ENCODE data around the gene LTO1.

The LTO1 gene, protein sequence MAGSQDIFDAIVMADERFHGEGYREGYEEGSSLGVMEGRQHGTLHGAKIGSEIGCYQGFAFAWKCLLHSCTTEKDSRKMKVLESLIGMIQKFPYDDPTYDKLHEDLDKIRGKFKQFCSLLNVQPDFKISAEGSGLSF

GRCh38 chr11:69674886-69675714, at the start of gene LTO1:
Gene LTO1 (minus strand): TSS chr11:69675353. CDS start chr11:69675239, 114 bp downstream.
- DNase-seq: peak; percentile 97

- no peak for DNase-seq
These were observed 46.6 kb upstream of the LTO1 start for GRCh38 chr11:69721745-69722144.

DNA sequence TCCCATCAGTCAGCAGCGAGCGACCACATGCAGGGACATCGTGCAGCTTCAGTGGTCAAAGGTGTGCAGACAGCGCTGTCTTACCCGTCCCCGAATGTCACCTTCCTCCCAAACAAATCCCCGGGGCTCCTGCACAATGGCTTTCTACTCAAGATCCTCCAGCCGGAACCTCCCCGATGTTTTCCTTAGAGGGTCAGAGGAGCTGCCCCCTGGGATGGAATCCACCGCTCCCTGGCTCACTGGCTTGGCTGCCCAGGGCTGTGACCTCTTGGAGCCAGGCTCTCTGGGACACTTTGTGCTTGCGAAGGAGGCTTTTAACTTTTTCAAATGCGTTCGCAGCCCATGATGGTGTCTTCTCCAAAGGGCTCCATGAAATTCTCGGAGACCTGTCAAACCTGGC, 46.0 kb upstream of the LTO1 start:
- no peak for DNase-seq

GRCh38 chr11:69718912-69719311, 43.8 kb upstream of the LTO1 start:
- DNase-seq: no peak

- no peak for DNase-seq
These were observed 43.0 kb upstream of the LTO1 start for GRCh38 chr11:69718147-69718546.

DNA sequence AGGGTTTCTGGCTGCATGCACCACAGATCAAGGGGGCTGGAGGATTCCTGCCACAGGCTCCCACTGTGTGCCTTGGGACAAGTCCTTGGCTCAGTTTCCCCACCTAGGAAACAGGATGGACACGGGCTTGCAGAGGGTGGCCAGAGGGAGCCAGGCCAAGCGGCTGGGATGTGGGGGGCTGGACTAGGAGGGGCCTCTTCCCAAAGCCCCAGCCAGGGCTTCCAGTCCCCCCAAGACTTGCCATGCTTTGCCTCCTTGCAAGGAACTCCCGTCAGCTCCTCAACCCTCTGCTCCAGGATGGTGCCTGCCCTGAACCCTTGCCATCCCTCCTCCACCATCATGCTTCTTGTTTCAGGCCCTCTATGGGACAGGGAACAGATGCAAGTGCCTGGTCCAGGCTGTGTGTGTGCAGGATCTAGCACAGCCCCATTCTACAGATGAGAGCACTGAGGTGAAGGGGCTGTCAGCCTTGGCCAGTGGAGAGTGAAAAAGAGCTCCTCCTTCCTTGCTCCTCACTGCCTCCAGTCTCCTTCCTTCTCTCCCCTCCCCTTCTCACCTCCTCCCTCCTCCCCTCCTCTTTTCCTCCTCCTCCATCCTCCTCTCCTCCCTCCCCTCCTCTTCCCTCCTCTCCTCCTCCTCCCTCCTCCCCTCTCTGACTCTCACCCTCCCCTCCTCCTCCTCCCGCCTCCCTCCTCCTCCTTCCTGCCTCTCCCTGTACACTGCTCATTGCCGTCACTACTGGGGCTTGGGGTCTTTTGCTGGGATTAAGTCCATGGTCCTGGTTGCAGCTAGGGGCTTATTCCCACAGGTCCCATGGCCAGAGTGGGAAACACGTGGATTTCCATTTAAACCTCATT, 42.0 kb upstream of the LTO1 start:
- no peak for DNase-seq

- DNase-seq: no peak
These were observed 40.9 kb upstream of the LTO1 start for GRCh38 chr11:69716099-69716498.

- no peak for DNase-seq
These were observed 40.3 kb upstream of the LTO1 start for GRCh38 chr11:69715446-69715845.

GRCh38 chr11:69711822-69712801, 37.0 kb upstream of the LTO1 start:
- DNase-seq: peak; percentile 43

DNA sequence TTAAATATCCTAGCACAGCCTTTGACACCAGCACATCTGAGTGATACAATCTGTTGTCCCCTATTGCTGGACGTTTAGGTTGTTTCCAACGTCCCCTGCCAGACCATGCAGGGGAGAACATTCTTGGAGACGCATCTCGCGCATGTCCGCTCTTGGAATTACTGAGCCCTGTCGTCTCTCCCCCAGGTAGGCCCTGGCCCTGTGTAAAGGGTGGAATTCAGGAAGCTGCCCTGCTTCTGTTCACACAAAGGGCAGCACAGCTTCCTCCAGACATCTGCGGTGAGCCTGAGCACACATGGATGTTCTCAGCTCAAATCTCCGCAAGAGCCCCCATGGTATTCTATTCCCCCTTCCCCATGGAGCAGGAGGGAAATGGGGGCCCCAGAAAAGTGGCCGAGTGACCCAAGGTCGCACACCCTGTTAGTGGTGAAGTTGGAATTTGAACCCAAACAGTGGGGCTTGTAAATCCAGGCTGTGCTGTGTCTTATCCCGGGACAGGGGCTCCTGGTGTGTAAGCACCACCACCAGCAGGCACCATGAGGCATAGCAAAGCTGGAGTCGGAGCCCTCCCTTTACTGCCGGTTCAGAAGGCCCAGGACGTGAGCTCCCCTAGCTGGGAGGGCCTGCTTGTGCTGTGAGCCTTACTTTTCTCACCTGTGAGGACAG, 33.7 kb upstream of the LTO1 start:
- no peak for DNase-seq

GRCh38 chr11:69707176-69707575, 32.0 kb upstream of the LTO1 start:
- no peak for DNase-seq

- no peak for DNase-seq
These were observed 31.0 kb upstream of the LTO1 start for GRCh38 chr11:69705901-69706787.

DNA sequence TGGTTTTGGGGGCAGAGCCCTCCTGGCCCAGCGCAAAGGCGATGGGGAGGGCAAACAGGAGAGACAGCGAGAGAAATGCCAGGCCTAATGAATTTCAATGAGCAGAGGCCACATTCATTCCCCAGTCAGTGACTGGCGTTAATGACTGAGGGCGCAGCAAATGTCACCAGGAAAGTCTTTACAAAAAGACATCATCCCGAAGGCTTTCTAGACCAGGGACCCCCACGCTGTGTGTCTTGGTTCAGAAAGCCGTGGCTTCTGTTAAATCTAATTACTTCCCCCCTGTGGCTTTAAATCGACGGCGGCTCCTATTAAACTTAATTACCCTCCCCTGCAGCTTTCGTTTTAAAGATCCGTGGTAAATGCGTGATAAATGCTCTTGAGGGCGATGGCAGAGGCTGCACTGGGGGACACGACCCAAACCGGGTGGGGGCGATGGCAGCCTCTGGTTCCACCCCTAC, 30.2 kb upstream of the LTO1 start:
- no peak for DNase-seq

GRCh38 chr11:69704508-69705253, 29.5 kb upstream of the LTO1 start:
- DNase-seq: no peak

DNA sequence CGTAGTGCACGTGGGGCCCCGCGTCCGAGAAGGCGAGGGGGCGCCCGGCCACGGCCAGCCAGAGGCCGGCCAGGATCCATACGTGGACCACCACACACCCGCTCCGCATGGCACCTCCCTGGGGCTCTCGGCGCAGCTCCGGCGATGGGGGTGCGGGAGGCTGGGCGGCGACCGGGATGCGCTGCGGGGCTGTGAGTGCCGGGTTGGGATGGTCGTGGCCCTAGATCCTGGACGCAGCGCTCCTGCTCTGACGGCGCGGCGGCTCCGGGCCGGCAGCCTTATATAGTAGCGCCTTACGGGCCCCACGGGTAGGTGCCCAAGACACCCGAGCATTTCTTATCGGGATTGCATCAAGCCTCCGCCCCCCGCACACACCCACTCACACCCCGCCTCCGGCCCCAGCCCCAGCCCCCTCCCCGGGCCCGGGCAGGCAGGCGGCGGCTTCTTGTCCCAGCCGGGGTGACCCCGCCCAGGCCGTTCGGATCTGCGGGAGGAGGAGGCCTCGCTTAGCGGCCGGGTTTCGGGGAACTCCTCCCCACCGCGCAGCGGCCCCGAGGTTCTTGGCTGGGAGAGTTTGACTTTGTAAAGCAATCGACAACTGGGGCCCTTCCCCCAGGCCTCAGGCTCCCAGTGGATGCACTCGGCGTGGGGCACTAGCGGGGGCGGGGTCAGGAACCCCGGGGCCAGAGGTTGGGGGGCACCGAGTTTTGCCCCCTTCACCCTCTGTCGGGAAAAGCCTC, 28.8 kb upstream of the LTO1 start, which contains the start of gene FGF19:
Gene FGF19, minus strand, starts transcription at position 255 of the 740 bp plus-strand sequence. Its CDS starts 146 bp downstream, at position 109.
- DNase-seq: no peak

- DNase-seq: no peak
These were observed 28.3 kb upstream of the LTO1 start for GRCh38 chr11:69703453-69703767.

- no peak for DNase-seq
These were observed 27.8 kb upstream of the LTO1 start for GRCh38 chr11:69702769-69703452.

- DNase-seq: no peak
These were observed 27.1 kb upstream of the LTO1 start for GRCh38 chr11:69702239-69702691.

Data from CD4-positive, alpha-beta T cell treated with Interleukin-17A for 4 hours (primary cell).